ENCODE results near the gene INSR.

INSR gene

GRCh38 chr19:7295912-7296536 lies 1.8 kb upstream of the INSR start:
- DNase-seq (ENCODE audit: low read depth): no peak

GRCh38 chr19:7294558-7295212 lies 471 bp upstream of the INSR start:
- no peak for DNase-seq (ENCODE audit: low read depth)

- DNase-seq (ENCODE audit: low read depth): no peak
These were observed 1.1 kb downstream of the INSR start for GRCh38 chr19:7292950-7293761.

- no peak for DNase-seq (ENCODE audit: low read depth)
These were observed 1.8 kb downstream of the INSR start for GRCh38 chr19:7292352-7292949.

GRCh38 chr19:7288977-7289376 lies 5.2 kb downstream of the INSR start:
- no peak for DNase-seq (ENCODE audit: low read depth)

GRCh38 chr19:7288131-7288530 lies 6.1 kb downstream of the INSR start:
- DNase-seq (ENCODE audit: low read depth): no peak

- no peak for DNase-seq (ENCODE audit: low read depth)
These were observed 6.5 kb downstream of the INSR start for GRCh38 chr19:7287722-7288121.

- DNase-seq (ENCODE audit: low read depth): no peak
These were observed 13.1 kb downstream of the INSR start for GRCh38 chr19:7280940-7281666.

- no peak for DNase-seq (ENCODE audit: low read depth)
These were observed 21.2 kb downstream of the INSR start for GRCh38 chr19:7272856-7273578.

- no peak for DNase-seq (ENCODE audit: low read depth)
These were observed 25.5 kb downstream of the INSR start for GRCh38 chr19:7268705-7269098.

- no peak for DNase-seq (ENCODE audit: low read depth)
These were observed 26.2 kb downstream of the INSR start for GRCh38 chr19:7267792-7268704.

- DNase-seq (ENCODE audit: low read depth): no peak
These were observed 27.4 kb downstream of the INSR start for GRCh38 chr19:7266832-7267231.

GRCh38 chr19:7265963-7266362 lies 28.3 kb downstream of the INSR start:
- DNase-seq (ENCODE audit: low read depth): no peak

- no peak for DNase-seq (ENCODE audit: low read depth)
These were observed 29.4 kb downstream of the INSR start for GRCh38 chr19:7264858-7265257.

- no peak for DNase-seq (ENCODE audit: low read depth)
These were observed 30.7 kb downstream of the INSR start for GRCh38 chr19:7263521-7263920.

GRCh38 chr19:7263066-7263465 lies 31.1 kb downstream of the INSR start:
- no peak for DNase-seq (ENCODE audit: low read depth)

GRCh38 chr19:7262470-7262869 lies 31.7 kb downstream of the INSR start:
- no peak for DNase-seq (ENCODE audit: low read depth)

GRCh38 chr19:7260161-7260560 lies 34.1 kb downstream of the INSR start:
- no peak for DNase-seq (ENCODE audit: low read depth)

- no peak for DNase-seq (ENCODE audit: low read depth)
These were observed 35.3 kb downstream of the INSR start for GRCh38 chr19:7258840-7259395.

All from activated T-cell treated with anti-CD3 and anti-CD28 coated beads for 24 hours (primary cell).